Naive thymus-derived CD4-positive, alpha-beta T cell (primary cell): ENCODE results near the gene ZNF775. TPM values are rescaled to one million over a fixed set of nuclear protein-coding genes. Genes with fewer than 3 reads are reported as not detected.

Source experiments
- ATAC-seq: fragments of 150-1000 bp; cut with Tn5 transposase; 2 replicates; pipeline ENCODE4 v1.10.0; 2021; ENCODE audit warnings: mild to moderate bottlenecking, moderate library complexity
- CTCF ChIA-PET: fragments of 350-600 bp; sonication (Branson Sonifier 250); formaldehyde crosslinking; loops from one replicate; lab custom pipeline; 2021; ENCODE audit warnings: antibody characterized with exemption; lab: Charles Lee
- POLR2A ChIA-PET: fragments of 350-600 bp; sonication (Branson Sonifier 250); formaldehyde crosslinking; loops from one replicate; lab custom pipeline; 2021; ENCODE audit warnings: antibody characterized with exemption, inconsistent platforms; lab: Charles Lee
- DNase-seq, 9 donors: peaks; one replicate each; pipeline versions ENCODE4 v3.0.0 to v3.0.0-alpha.2; 2020 to 2022; ENCODE audit warnings: mixed read lengths in 1 of 9
- H3K27ac ChIP-seq: one replicate; pipeline ENCODE4 v1.7.0; 2013; ENCODE audit warnings: mild to moderate bottlenecking, low read depth, low read length, moderate library complexity
- H3K27me3 ChIP-seq, 2 donors: one replicate each; pipeline ENCODE4 v1.7.0; 2013; ENCODE audit warnings: low read length in 2 of 2, mild to moderate bottlenecking in 2 of 2, moderate library complexity in 2 of 2; ENCODE audit not compliant: control insufficient read depth in 2 of 2, insufficient read depth in 2 of 2
- H3K36me3 ChIP-seq, 3 experiments: 1 replicate in 2 of 3; 2 replicates in 1 of 3; pipeline ENCODE4 v1.7.0; 2013; ENCODE audit warnings: low read length in 3 of 3, mild to moderate bottlenecking in 3 of 3, moderate library complexity in 1 of 3; ENCODE audit not compliant: insufficient read depth in 3 of 3, control insufficient read depth in 2 of 3
- H3K4me1 ChIP-seq, 2 donors: one replicate each; pipeline ENCODE4 v1.7.0; 2013; ENCODE audit warnings: low read length in 2 of 2, mild to moderate bottlenecking in 2 of 2, moderate library complexity in 1 of 2; ENCODE audit not compliant: control insufficient read depth in 2 of 2, insufficient read depth in 2 of 2
- H3K4me3 ChIP-seq: 2 replicates; pipeline ENCODE4 v1.7.0; 2013; ENCODE audit warnings: mild to moderate bottlenecking, low read length
- H3K9me3 ChIP-seq, 3 experiments: 1 replicate in 2 of 3; 2 replicates in 1 of 3; pipeline ENCODE4 v1.7.0; 2013; ENCODE audit warnings: low read length in 3 of 3; ENCODE audit not compliant: control insufficient read depth in 2 of 3
- H3K27ac Mint-ChIP-seq, 9 donors: one replicate each; pipeline ENCODE4 v1.8.0; 2020 to 2022; ENCODE audit warnings: mixed read lengths in 9 of 9, mild to moderate bottlenecking in 8 of 9, moderate library complexity in 5 of 9, inconsistent platforms in 2 of 9
- H3K27me3 Mint-ChIP-seq, 5 donors: one replicate each; pipeline ENCODE4 v1.8.0; 2021 to 2022; ENCODE audit warnings: mixed read lengths in 5 of 5, mild to moderate bottlenecking in 1 of 5
- H3K36me3 Mint-ChIP-seq, 5 donors: one replicate each; pipeline ENCODE4 v1.8.0; 2020 to 2022; ENCODE audit warnings: mixed read lengths in 5 of 5, mild to moderate bottlenecking in 3 of 5, inconsistent platforms in 1 of 5
- H3K4me1 Mint-ChIP-seq, 7 donors: one replicate each; pipeline ENCODE4 v1.8.0; 2020 to 2022; ENCODE audit warnings: mixed read lengths in 7 of 7, mild to moderate bottlenecking in 3 of 7, inconsistent platforms in 1 of 7
- H3K4me3 Mint-ChIP-seq, 10 donors: one replicate each; pipeline ENCODE4 v1.8.0; 2020 to 2022; ENCODE audit warnings: mild to moderate bottlenecking in 10 of 10, mixed read lengths in 10 of 10, moderate library complexity in 6 of 10, inconsistent platforms in 2 of 10
- H3K9me3 Mint-ChIP-seq, 11 donors: one replicate each; pipeline ENCODE4 v1.8.0; 2020 to 2022; ENCODE audit warnings: mixed read lengths in 11 of 11, mild to moderate bottlenecking in 4 of 11, inconsistent platforms in 1 of 11, moderate library complexity in 1 of 11
- intact Hi-C, 2 donors: fragments of 100-400 bp; cut with micrococcal nuclease; formaldehyde crosslinking; loops; one replicate each; pipeline ENCODE4 v1.15.1; 2023
- polyA plus RNA-seq, 2 donors: library from polyadenylated mRNA; unstranded; fragments of 300-500 nt; fragmentation: Illumina TruSeq; gene quantifications; one replicate each; pipeline ENCODE4 v1.2.3, GENCODE V29; 2021
- total RNA-seq, 6 experiments: library from RNA in 5 of 6; stranded (reverse) in 5 of 6; gene quantifications; 1 replicate in 5 of 6; 2 replicates in 1 of 6; pipeline ENCODE4 v1.2.3 and lab custom pipeline; 2021 to 2026

ZNF775 gene
- total and polyA plus RNA-seq, 7 experiments from 2014 or later, result 1.1 to 7.4 (median 4.3) TPM

- intact Hi-C loops, result no loop called here
- no peaks in the 10 kb centered on the region for H3K27me3 ChIP-seq
- no peak overlapping the region for H3K4me3 Mint-ChIP-seq
- DNase-seq (no peak), ATAC-seq (no peak)
- H3K4me3 ChIP-seq, result no peak overlapping the region
- CTCF ChIA-PET, result interaction anchor here (2.5 kb wide), 1 partner anchor 18 kb away, joined by 5 read pairs; no protein-coding TSS in a partner anchor
- peaks cover 0 to 7% (median 0%) of the 10 kb centered on the region in 11 donors for H3K9me3 Mint-ChIP-seq
- no peaks in the 10 kb centered on the region for H3K4me1 ChIP-seq
- H3K36me3 Mint-ChIP-seq, result peaks cover 1 to 17% (median 10%) of the 10 kb centered on the region in 5 donors
- H3K36me3 ChIP-seq, result peaks cover 0 to 9% (median 0%) of the 10 kb centered on the region in 3 experiments
- H3K27ac ChIP-seq, result no peak overlapping the region
- peaks cover 6 to 35% (median 17%) of the 10 kb centered on the region in 5 donors for H3K27me3 Mint-ChIP-seq
- POLR2A ChIA-PET, result no interaction called here
- no peaks in the 10 kb centered on the region for H3K9me3 ChIP-seq
- H3K4me1 Mint-ChIP-seq, result peaks cover 0 to 12% (median 6%) of the 10 kb centered on the region in 7 donors
- no peak overlapping the region for H3K27ac Mint-ChIP-seq
Measured at GRCh38 chr7:150338166-150338829, 40.8 kb upstream of the ZNF775 start.

GRCh38 chr7:150339409-150339809 lies 39.7 kb upstream of the ZNF775 start:
- Histone ChIP-seq H3K27ac (no peak overlapping the region), H3K36me3 (peaks cover 0 to 9% (median 0%) of the 10 kb centered on the region in 3 experiments), H3K27me3 (no peaks in the 10 kb centered on the region), H3K9me3 (peaks cover 0 to 4% (median 0%) of the 10 kb centered on the region in 3 experiments), H3K4me3 (no peak overlapping the region), H3K4me1 (no peaks in the 10 kb centered on the region)
- Mint-ChIP-seq H3K36me3 (peaks cover 4 to 17% (median 11%) of the 10 kb centered on the region in 5 donors), H3K4me1 (peaks cover 0 to 12% (median 6%) of the 10 kb centered on the region in 7 donors), H3K27me3 (peaks cover 6 to 44% (median 24%) of the 10 kb centered on the region in 5 donors), H3K27ac (no peak overlapping the region), H3K9me3 (peaks cover 0 to 15% (median 4%) of the 10 kb centered on the region in 11 donors), H3K4me3 (peak overlapping the region in 2 of 10 donors; percentile 7 to 40)
- CTCF ChIA-PET, result no interaction called here
- POLR2A ChIA-PET, result no interaction called here
- ATAC-seq (no peak), DNase-seq (no peak)
- intact Hi-C loops, result no loop called here

- no peak for DNase-seq
- Histone ChIP-seq H3K9me3 (peaks cover 0 to 4% (median 0%) of the 10 kb centered on the region in 3 experiments), H3K36me3 (peaks cover 0 to 9% (median 0%) of the 10 kb centered on the region in 3 experiments), H3K27ac (no peak overlapping the region), H3K4me1 (no peaks in the 10 kb centered on the region), H3K27me3 (no peaks in the 10 kb centered on the region), H3K4me3 (no peak overlapping the region)
- ChIA-PET CTCF (no interaction called here), POLR2A (no interaction called here)
- peaks cover 0 to 12% (median 6%) of the 10 kb centered on the region in 7 donors for H3K4me1 Mint-ChIP-seq
- no peak overlapping the region for H3K27ac Mint-ChIP-seq
- ATAC-seq, result no peak
- H3K9me3 Mint-ChIP-seq, result peaks cover 0 to 20% (median 6%) of the 10 kb centered on the region in 11 donors
- peaks cover 6 to 49% (median 24%) of the 10 kb centered on the region in 5 donors for H3K27me3 Mint-ChIP-seq
- H3K36me3 Mint-ChIP-seq, result peaks cover 4 to 15% (median 11%) of the 10 kb centered on the region in 5 donors
- intact Hi-C loops, result no loop called here
- H3K4me3 Mint-ChIP-seq, result peak overlapping the region in 3 of 10 donors; percentile 7 to 40 (median 10)
Measured at GRCh38 chr7:150340024-150340749, 38.9 kb upstream of the ZNF775 start.

GRCh38 chr7:150340875-150341262 lies 38.3 kb upstream of the ZNF775 start:
- DNase-seq (no peak), ATAC-seq (no peak)
- POLR2A ChIA-PET, result no interaction called here
- H3K27ac Mint-ChIP-seq, result no peak overlapping the region
- no peak overlapping the region for H3K4me3 ChIP-seq
- peak overlapping the region in 4 of 10 donors; percentile 18 to 70 (median 32) for H3K4me3 Mint-ChIP-seq
- peaks cover 0 to 9% (median 0%) of the 10 kb centered on the region in 3 experiments for H3K36me3 ChIP-seq
- H3K4me1 Mint-ChIP-seq, result peaks cover 0 to 12% (median 6%) of the 10 kb centered on the region in 7 donors
- CTCF ChIA-PET, result no interaction called here
- peaks cover 6 to 54% (median 24%) of the 10 kb centered on the region in 5 donors for H3K27me3 Mint-ChIP-seq
- peaks cover 4 to 14% (median 11%) of the 10 kb centered on the region in 5 donors for H3K36me3 Mint-ChIP-seq
- intact Hi-C loops, result no loop called here
- no peaks in the 10 kb centered on the region for H3K4me1 ChIP-seq
- peaks cover 0 to 4% (median 0%) of the 10 kb centered on the region in 3 experiments for H3K9me3 ChIP-seq
- no peak overlapping the region for H3K27ac ChIP-seq
- no peaks in the 10 kb centered on the region for H3K27me3 ChIP-seq
- H3K9me3 Mint-ChIP-seq, result peaks cover 0 to 20% (median 6%) of the 10 kb centered on the region in 11 donors

- no peak within 1 kb of the TSS for H3K27ac Mint-ChIP-seq
- H3K4me1 ChIP-seq, result no peaks in the 10 kb centered on the region
- peaks cover 4 to 13% (median 10%) of the 10 kb centered on the region in 5 donors for H3K36me3 Mint-ChIP-seq
- H3K4me3 ChIP-seq, result no peak within 1 kb of the TSS
- ChIA-PET CTCF (no interaction called here), POLR2A (no interaction called here)
- H3K27me3 ChIP-seq, result no peaks in the 10 kb centered on the region
- intact Hi-C loops, result no loop called here
- peaks cover 0 to 20% (median 6%) of the 10 kb centered on the region in 11 donors for H3K9me3 Mint-ChIP-seq
- peaks cover 0 to 13% (median 6%) of the 10 kb centered on the region in 7 donors for H3K4me1 Mint-ChIP-seq
- ATAC-seq (no peak), DNase-seq (no peak)
- no peak within 1 kb of the TSS for H3K27ac ChIP-seq
- peaks cover 0 to 9% (median 0%) of the 10 kb centered on the region in 3 experiments for H3K36me3 ChIP-seq
- H3K27me3 Mint-ChIP-seq, result peaks cover 6 to 58% (median 28%) of the 10 kb centered on the region in 5 donors
- peaks cover 0 to 4% (median 0%) of the 10 kb centered on the region in 3 experiments for H3K9me3 ChIP-seq
- peak within 1 kb of the TSS in 6 of 10 donors; percentile 10 to 70 (median 32) for H3K4me3 Mint-ChIP-seq
Measured at GRCh38 chr7:150341263-150342120, 37.6 kb upstream of the ZNF775 start, which contains the start of gene RARRES2. TSS of gene RARRES2 (minus strand) at chr7:150341629. CDS start at chr7:150340609, 1,020 bp downstream.

GRCh38 chr7:150342121-150342408 lies 37.1 kb upstream of the ZNF775 start:
- peaks cover 0 to 13% (median 6%) of the 10 kb centered on the region in 7 donors for H3K4me1 Mint-ChIP-seq
- ChIA-PET POLR2A (no interaction called here), CTCF (no interaction called here)
- intact Hi-C loops, result no loop called here
- Histone ChIP-seq H3K27me3 (no peaks in the 10 kb centered on the region), H3K4me3 (no peak overlapping the region), H3K36me3 (peaks cover 0 to 6% (median 0%) of the 10 kb centered on the region in 3 experiments), H3K9me3 (peaks cover 0 to 4% (median 0%) of the 10 kb centered on the region in 3 experiments), H3K4me1 (no peaks in the 10 kb centered on the region), H3K27ac (no peak overlapping the region)
- no peak overlapping the region for H3K27ac Mint-ChIP-seq
- H3K27me3 Mint-ChIP-seq, result peaks cover 6 to 61% (median 32%) of the 10 kb centered on the region in 5 donors
- H3K4me3 Mint-ChIP-seq, result peak overlapping the region in 1 of 10 donors; percentile 63
- ATAC-seq (no peak), DNase-seq (no peak)
- peaks cover 0 to 20% (median 6%) of the 10 kb centered on the region in 11 donors for H3K9me3 Mint-ChIP-seq
- H3K36me3 Mint-ChIP-seq, result peaks cover 4 to 15% (median 10%) of the 10 kb centered on the region in 5 donors
